ENCODE data around the gene IGFL4.
"Not testable (repeated sequence)": the region's sequence is repeated elsewhere in the genome, so short reads cannot be mapped to it uniquely, and the experiment has no call there.

The IGFL4 gene

DNA sequence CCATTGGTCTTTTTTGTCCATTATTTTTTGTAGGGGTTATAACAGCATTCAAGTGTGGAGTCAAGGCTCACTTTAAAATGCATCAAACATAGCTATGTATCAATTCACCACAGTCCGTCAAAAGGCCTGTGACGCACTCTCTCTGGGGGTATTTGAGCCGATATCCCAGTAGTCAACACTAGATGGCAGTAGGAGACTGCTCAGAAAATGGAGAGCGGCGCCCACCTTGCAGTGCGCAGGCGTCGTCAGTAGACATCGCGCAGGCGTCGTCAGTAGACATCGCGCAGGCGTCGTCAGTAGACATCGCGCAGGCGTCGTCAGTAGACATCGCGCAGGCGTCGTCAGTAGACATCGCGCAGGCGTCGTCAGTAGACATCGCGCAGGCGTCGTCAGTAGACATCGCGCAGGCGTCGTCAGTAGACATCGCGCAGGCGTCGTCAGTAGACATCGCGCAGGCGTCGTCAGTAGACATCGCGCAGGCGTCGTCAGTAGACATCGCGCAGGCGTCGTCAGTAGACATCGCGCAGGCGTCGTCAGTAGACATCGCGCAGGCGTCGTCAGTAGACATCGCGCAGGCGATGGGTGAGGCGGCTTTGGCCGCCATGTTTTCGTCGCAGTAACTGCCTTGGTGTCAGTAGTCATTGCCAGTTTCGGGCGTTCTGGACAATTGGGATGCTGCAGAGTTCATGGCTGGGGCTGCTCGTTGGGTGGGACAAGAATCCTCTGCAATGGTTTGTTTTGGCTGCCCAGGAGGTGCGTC is 38.0 kb upstream of the IGFL4 start:
- H3K4me1 ChIP-seq (ENCODE audit: insufficient read depth, poor library complexity, severe bottlenecking); DNase-seq (ENCODE audit: low spot score); H3K27ac ChIP-seq (ENCODE audit: poor library complexity, severe bottlenecking); H3K36me3 ChIP-seq (ENCODE audit: low read depth); H3K4me3 ChIP-seq (ENCODE audit: severe bottlenecking); H3K9me3 ChIP-seq (ENCODE audit: severe bottlenecking): not testable (repeated sequence)
- peaks cover 14% of the 10 kb centered on the region for H3K27me3 ChIP-seq (ENCODE audit: insufficient read depth, poor library complexity, severe bottlenecking)
- TF ChIP-seq, protein P1, sequence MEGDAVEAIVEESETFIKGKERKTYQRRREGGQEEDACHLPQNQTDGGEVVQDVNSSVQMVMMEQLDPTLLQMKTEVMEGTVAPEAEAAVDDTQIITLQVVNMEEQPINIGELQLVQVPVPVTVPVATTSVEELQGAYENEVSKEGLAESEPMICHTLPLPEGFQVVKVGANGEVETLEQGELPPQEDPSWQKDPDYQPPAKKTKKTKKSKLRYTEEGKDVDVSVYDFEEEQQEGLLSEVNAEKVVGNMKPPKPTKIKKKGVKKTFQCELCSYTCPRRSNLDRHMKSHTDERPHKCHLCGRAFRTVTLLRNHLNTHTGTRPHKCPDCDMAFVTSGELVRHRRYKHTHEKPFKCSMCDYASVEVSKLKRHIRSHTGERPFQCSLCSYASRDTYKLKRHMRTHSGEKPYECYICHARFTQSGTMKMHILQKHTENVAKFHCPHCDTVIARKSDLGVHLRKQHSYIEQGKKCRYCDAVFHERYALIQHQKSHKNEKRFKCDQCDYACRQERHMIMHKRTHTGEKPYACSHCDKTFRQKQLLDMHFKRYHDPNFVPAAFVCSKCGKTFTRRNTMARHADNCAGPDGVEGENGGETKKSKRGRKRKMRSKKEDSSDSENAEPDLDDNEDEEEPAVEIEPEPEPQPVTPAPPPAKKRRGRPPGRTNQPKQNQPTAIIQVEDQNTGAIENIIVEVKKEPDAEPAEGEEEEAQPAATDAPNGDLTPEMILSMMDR (IDR thresholded peaks at IDR 0.05; ENCODE audit: poor library complexity, severe bottlenecking) = peak; percentile 20
- ATAC-seq (ENCODE audit: low read depth) = peak; percentile 60

- TF ChIP-seq, protein P1 (IDR thresholded peaks at IDR 0.05; ENCODE audit: poor library complexity, severe bottlenecking) = peak; percentile 84
- peaks cover 10% of the 10 kb centered on the region for H3K4me1 ChIP-seq (ENCODE audit: insufficient read depth, poor library complexity, severe bottlenecking)
- ATAC-seq (ENCODE audit: low read depth) (no peak), DNase-seq (ENCODE audit: low spot score) (no peak)
- peaks cover 14% of the 10 kb centered on the region for H3K27me3 ChIP-seq (ENCODE audit: insufficient read depth, poor library complexity, severe bottlenecking)
- no peak overlapping the region for H3K4me3 ChIP-seq (ENCODE audit: severe bottlenecking)
- no peaks in the 10 kb centered on the region for H3K36me3 ChIP-seq (ENCODE audit: low read depth)
- no peaks in the 10 kb centered on the region for H3K9me3 ChIP-seq (ENCODE audit: severe bottlenecking)
- no peak overlapping the region for H3K27ac ChIP-seq (ENCODE audit: poor library complexity, severe bottlenecking)
These were observed 37.0 kb upstream of the IGFL4 start for GRCh38 chr19:46077815-46078167.

DNA sequence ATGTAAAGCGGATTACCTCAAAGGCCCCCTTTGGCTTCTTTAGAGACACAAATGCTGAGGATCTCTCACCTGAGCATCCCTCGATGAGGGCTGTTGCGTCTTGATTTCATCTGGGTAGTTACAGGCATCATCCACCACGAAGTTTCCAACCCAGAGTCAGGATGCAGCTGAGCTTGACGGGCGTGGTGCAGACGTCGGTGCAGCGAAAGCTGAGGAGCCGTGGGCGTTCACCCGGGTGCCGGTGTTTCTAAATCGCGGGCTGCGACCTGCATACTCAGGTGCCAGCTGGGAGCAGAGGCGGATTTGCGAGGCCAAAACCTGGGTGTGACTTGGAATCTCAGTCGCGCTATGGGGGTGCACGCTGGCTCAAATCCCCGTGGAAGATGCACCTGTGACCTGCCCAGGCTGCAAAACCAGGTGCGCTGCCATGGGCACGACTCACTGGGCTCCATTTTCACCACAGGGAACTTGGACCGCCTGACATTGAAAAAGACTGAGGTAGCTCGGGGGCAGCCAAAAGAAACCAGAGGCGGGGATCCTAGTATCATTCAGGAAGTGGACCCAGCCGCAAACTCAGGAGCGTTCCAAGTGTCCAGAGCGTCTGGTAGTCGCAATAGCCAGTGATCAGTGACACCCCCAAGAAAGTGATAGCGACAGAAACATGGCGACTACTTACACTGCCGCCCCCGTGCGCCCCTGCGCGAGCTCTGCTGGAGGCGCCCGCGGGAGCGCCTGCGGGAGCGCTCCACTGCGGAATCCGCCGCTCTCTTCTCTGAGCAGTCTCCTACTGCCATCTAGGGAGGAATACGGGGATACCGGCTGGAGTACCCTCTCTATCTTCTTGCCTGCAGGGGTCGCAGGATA is 36.4 kb upstream of the IGFL4 start:
- H3K4me1 ChIP-seq (ENCODE audit: insufficient read depth, poor library complexity, severe bottlenecking) = peaks cover 7% of the 10 kb centered on the region
- peaks cover 14% of the 10 kb centered on the region for H3K27me3 ChIP-seq (ENCODE audit: insufficient read depth, poor library complexity, severe bottlenecking)
- no peak overlapping the region for H3K27ac ChIP-seq (ENCODE audit: poor library complexity, severe bottlenecking)
- H3K36me3 ChIP-seq (ENCODE audit: low read depth) = no peaks in the 10 kb centered on the region
- TF ChIP-seq, protein P1 (IDR thresholded peaks at IDR 0.05; ENCODE audit: poor library complexity, severe bottlenecking) = peak; percentile 99
- H3K9me3 ChIP-seq (ENCODE audit: severe bottlenecking) = no peaks in the 10 kb centered on the region
- DNase-seq (ENCODE audit: low spot score) = no peak
- H3K4me3 ChIP-seq (ENCODE audit: severe bottlenecking) = peak overlapping the region; percentile 24
- ATAC-seq (ENCODE audit: low read depth) = peak; percentile 71

- peaks cover 14% of the 10 kb centered on the region for H3K27me3 ChIP-seq (ENCODE audit: insufficient read depth, poor library complexity, severe bottlenecking)
- TF ChIP-seq, protein P1 (IDR thresholded peaks at IDR 0.05; ENCODE audit: poor library complexity, severe bottlenecking) = no peak
- no peak overlapping the region for H3K4me3 ChIP-seq (ENCODE audit: severe bottlenecking)
- H3K27ac ChIP-seq (ENCODE audit: poor library complexity, severe bottlenecking) = no peak overlapping the region
- DNase-seq (ENCODE audit: low spot score) (no peak), ATAC-seq (ENCODE audit: low read depth) (no peak)
- H3K36me3 ChIP-seq (ENCODE audit: low read depth) = no peaks in the 10 kb centered on the region
- peaks cover 7% of the 10 kb centered on the region for H3K4me1 ChIP-seq (ENCODE audit: insufficient read depth, poor library complexity, severe bottlenecking)
- no peaks in the 10 kb centered on the region for H3K9me3 ChIP-seq (ENCODE audit: severe bottlenecking)
These were observed 35.5 kb upstream of the IGFL4 start for GRCh38 chr19:46076031-46076880.

All from RWPE2 (cell line).